Measurements from ENCODE around the gene GHRHR. TPM values are rescaled to one million over a fixed set of nuclear protein-coding genes. Genes with fewer than 3 reads are reported as not detected.

The GHRHR gene
- total and polyA plus RNA-seq, 9 of the 15 experiments (the other 6 are each of a cell fraction or from before 2014, with no cell fraction given): not detected

DNA sequence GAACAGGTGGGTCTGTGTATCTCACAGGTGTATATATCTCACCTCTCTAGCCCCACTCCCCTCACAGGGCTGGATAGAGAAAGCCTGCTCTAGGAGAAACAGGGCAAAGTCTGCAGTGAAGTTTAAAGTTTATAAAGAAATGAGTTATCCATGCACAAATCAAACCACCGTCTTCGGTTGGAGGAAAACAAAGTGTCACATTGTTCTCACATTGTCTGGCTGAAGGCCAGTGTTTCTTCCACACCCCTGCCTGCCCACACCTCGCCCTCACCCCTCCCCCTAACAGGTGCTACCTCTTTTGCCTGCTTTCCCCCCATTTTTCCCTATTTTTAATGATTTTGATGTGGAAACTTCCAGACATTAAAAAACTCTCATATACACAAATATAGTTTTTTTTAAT lies 26.3 kb upstream of the GHRHR start:
- TF ChIP-seq ZC3H11A (IDR thresholded peaks at IDR 0.05; ENCODE audit: low read depth, low read length): no peak
- TF ChIP-seq HSF4 (CRISPR knock-in tag; IDR thresholded peaks at IDR 0.05; ENCODE audit: borderline replicate concordance): no peak
- TF ChIP-seq, protein P1, sequence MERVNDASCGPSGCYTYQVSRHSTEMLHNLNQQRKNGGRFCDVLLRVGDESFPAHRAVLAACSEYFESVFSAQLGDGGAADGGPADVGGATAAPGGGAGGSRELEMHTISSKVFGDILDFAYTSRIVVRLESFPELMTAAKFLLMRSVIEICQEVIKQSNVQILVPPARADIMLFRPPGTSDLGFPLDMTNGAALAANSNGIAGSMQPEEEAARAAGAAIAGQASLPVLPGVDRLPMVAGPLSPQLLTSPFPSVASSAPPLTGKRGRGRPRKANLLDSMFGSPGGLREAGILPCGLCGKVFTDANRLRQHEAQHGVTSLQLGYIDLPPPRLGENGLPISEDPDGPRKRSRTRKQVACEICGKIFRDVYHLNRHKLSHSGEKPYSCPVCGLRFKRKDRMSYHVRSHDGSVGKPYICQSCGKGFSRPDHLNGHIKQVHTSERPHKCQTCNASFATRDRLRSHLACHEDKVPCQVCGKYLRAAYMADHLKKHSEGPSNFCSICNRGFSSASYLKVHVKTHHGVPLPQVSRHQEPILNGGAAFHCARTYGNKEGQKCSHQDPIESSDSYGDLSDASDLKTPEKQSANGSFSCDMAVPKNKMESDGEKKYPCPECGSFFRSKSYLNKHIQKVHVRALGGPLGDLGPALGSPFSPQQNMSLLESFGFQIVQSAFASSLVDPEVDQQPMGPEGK (CRISPR knock-in tag; IDR thresholded peaks at IDR 0.05; ENCODE audit: borderline replicate concordance): no peak
- no peak for TF ChIP-seq TSC22D4 (tag; IDR thresholded peaks at IDR 0.05)
- no peak for TF ChIP-seq ZNF586 (CRISPR knock-in tag; conservative IDR thresholded peaks at IDR 0.05)
- TF ChIP-seq TRIM24 (IDR thresholded peaks at IDR 0.05): no peak
- TF ChIP-seq, protein P2, sequence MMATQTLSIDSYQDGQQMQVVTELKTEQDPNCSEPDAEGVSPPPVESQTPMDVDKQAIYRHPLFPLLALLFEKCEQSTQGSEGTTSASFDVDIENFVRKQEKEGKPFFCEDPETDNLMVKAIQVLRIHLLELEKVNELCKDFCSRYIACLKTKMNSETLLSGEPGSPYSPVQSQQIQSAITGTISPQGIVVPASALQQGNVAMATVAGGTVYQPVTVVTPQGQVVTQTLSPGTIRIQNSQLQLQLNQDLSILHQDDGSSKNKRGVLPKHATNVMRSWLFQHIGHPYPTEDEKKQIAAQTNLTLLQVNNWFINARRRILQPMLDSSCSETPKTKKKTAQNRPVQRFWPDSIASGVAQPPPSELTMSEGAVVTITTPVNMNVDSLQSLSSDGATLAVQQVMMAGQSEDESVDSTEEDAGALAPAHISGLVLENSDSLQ (IDR thresholded peaks at IDR 0.05): no peak
- TF ChIP-seq, protein P3, sequence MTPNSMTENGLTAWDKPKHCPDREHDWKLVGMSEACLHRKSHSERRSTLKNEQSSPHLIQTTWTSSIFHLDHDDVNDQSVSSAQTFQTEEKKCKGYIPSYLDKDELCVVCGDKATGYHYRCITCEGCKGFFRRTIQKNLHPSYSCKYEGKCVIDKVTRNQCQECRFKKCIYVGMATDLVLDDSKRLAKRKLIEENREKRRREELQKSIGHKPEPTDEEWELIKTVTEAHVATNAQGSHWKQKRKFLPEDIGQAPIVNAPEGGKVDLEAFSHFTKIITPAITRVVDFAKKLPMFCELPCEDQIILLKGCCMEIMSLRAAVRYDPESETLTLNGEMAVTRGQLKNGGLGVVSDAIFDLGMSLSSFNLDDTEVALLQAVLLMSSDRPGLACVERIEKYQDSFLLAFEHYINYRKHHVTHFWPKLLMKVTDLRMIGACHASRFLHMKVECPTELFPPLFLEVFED (CRISPR knock-in tag; conservative IDR thresholded peaks at IDR 0.05): no peak
- TF ChIP-seq, protein P4, sequence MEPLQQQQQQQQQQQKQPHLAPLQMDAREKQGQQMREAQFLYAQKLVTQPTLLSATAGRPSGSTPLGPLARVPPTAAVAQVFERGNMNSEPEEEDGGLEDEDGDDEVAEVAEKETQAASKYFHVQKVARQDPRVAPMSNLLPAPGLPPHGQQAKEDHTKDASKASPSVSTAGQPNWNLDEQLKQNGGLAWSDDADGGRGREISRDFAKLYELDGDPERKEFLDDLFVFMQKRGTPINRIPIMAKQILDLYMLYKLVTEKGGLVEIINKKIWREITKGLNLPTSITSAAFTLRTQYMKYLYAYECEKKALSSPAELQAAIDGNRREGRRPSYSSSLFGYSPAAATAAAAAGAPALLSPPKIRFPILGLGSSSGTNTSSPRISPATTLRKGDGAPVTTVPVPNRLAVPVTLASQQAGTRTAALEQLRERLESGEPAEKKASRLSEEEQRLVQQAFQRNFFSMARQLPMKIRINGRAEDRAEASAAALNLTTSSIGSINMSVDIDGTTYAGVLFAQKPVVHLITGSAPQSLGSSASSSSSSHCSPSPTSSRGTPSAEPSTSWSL (CRISPR knock-in tag; IDR thresholded peaks at IDR 0.05; ENCODE audit: borderline replicate concordance): no peak
- no peak for TF ChIP-seq ZNF707 (CRISPR knock-in tag; conservative IDR thresholded peaks at IDR 0.05)
- TF ChIP-seq, protein P5, sequence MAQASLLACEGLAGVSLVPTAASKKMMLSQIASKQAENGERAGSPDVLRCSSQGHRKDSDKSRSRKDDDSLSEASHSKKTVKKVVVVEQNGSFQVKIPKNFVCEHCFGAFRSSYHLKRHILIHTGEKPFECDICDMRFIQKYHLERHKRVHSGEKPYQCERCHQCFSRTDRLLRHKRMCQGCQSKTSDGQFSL (CRISPR knock-in tag; IDR thresholded peaks at IDR 0.05): no peak
- TF ChIP-seq, protein P5 (tag; IDR thresholded peaks at IDR 0.05): no peak
- no peak for TF ChIP-seq ZNF175 (CRISPR knock-in tag; IDR thresholded peaks at IDR 0.05; ENCODE audit: low read depth)
- no peak for TF ChIP-seq PHB2 (IDR thresholded peaks at IDR 0.05; ENCODE audit: low read depth)
- TF ChIP-seq DIDO1 (tag; IDR thresholded peaks at IDR 0.05; ENCODE audit: low read depth): no peak
- H3K27me3 ChIP-seq (ENCODE audit: control insufficient read depth in 2 of 2, insufficient read depth in 2 of 2, low read length in 2 of 2): no peaks in the 10 kb centered on the region
- no peaks in the 10 kb centered on the region for H3K36me3 ChIP-seq (ENCODE audit: control insufficient read depth, insufficient read depth, low read length)
- BruUV-seq (replicated peaks): no TSS peak
- 6% methylated on average over 3 of the region's 3 CpGs for WGBS (ENCODE audit: insufficient coverage, low coverage, missing lambda C conversion rate)
- CTCF ChIA-PET (ENCODE audit: low intra/inter-chr PET ratio): no interaction called here
- no peak overlapping the region for H3K9ac ChIP-seq (ENCODE audit: insufficient read depth in 1 of 2, low read depth in 2 of 2, low read length in 2 of 2)
- no peak overlapping the region for H3K4me2 ChIP-seq (ENCODE audit: insufficient read depth, low read length)
- H3K4me1 ChIP-seq (replicated peaks in 1 of 2; ENCODE audit: control insufficient read depth in 2 of 2, insufficient read depth in 2 of 2, low read length in 2 of 2): peaks cover 0 to 30% of the 10 kb centered on the region in 2 experiments; a peak in 3 of 5 replicates
- POLR2A ChIA-PET: interaction anchor here (0.6 kb wide), 1 partner anchor 70 kb away, joined by 3 read pairs; no protein-coding TSS in a partner anchor
- FAIRE-seq (no peak), ATAC-seq (no peak), DNase-seq (ENCODE audit: extremely low read depth in 1 of 4, low spot score in 3 of 4) (no peak)
- H3K79me2 ChIP-seq (ENCODE audit: control insufficient read depth, insufficient read depth, low read length): no peaks in the 10 kb centered on the region
- H2AFZ ChIP-seq (ENCODE audit: low read depth, low read length): no peak overlapping the region
- intact Hi-C loops (cut with micrococcal nuclease) (no loop called here), in situ Hi-C loops (cut with MboI) (no loop called here)
- H3K9me1 ChIP-seq (ENCODE audit: control insufficient read depth, insufficient read depth, low read length): no peaks in the 10 kb centered on the region
- no peak overlapping the region for H3K4me3 ChIP-seq
- no peaks in the 10 kb centered on the region for H4K20me1 ChIP-seq (replicated peaks; ENCODE audit: control insufficient read depth, insufficient read depth, low read length)
- no peak overlapping the region for H3K27ac ChIP-seq (ENCODE audit: extremely low read depth, low read depth, low read length)
- no peaks in the 10 kb centered on the region for H3K9me3 ChIP-seq (replicated peaks; ENCODE audit: control insufficient read depth, insufficient read depth, low read depth, low read length)

All from K562 (cell line).